ENCODE data around the gene PRM1. TPM values are rescaled to one million over a fixed set of nuclear protein-coding genes. Genes with fewer than 3 reads are reported as not detected.

Gene PRM1
- total RNA-seq, 3 donors from 2014 or later (not counting 1 experiment from before 2014, with no cell fraction given) = not detected

DNA sequence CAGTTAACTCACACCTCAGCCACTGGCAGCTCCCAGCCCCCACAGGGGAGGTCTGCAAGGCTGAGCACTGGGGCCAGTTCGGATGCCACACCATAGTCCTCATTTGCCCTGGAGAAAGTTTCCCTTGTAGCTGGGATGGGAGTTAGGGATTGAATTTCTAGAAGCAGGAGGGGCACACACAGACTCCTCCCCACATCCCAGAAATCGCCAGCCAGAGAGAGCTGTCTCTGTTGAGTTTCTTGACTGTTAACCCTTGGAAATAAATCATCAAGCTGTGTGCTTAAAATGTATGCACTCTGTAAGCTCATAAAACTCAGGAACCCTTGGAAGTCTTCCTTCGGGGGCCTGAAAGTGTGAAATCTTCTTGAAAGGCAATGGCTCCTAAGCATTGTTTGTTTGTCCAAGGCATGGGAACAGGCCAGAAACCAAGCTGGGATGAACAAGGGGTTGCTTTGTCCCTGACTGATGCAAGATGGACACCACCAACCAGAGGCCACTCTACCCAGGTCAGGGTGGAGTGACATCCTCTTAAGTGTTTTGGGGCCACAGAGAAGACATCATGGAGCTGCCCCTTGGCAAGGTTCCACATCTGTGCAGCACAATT is 7.3 kb downstream of the PRM1 start:
- ATAC-seq (no peak), DNase-seq (no peak)
- Mint-ChIP-seq H3K27me3 (ENCODE audit: low read depth in 2 of 2) (peaks cover 0 to 13% of the 10 kb centered on the region in 2 donors), H3K4me3 (no peak overlapping the region), H3K36me3 (no peaks in the 10 kb centered on the region), H3K9me3 (no peaks in the 10 kb centered on the region), H3K27ac (no peak overlapping the region), H3K4me1 (no peaks in the 10 kb centered on the region)
- Histone ChIP-seq H3K9me3 (ENCODE audit: control insufficient read depth, insufficient read depth, low read length) (no peaks in the 10 kb centered on the region), H3K4me1 (ENCODE audit: control insufficient read depth, insufficient read depth, low read length) (no peaks in the 10 kb centered on the region), H3K36me3 (ENCODE audit: control insufficient read depth, insufficient read depth, low read length) (no peaks in the 10 kb centered on the region), H3K4me3 (ENCODE audit: low read length) (no peak overlapping the region), H3K27ac (ENCODE audit: low read length) (no peak overlapping the region), H3K27me3 (ENCODE audit: control insufficient read depth, insufficient read depth, low read length) (no peaks in the 10 kb centered on the region)
- TF ChIP-seq, protein P1, sequence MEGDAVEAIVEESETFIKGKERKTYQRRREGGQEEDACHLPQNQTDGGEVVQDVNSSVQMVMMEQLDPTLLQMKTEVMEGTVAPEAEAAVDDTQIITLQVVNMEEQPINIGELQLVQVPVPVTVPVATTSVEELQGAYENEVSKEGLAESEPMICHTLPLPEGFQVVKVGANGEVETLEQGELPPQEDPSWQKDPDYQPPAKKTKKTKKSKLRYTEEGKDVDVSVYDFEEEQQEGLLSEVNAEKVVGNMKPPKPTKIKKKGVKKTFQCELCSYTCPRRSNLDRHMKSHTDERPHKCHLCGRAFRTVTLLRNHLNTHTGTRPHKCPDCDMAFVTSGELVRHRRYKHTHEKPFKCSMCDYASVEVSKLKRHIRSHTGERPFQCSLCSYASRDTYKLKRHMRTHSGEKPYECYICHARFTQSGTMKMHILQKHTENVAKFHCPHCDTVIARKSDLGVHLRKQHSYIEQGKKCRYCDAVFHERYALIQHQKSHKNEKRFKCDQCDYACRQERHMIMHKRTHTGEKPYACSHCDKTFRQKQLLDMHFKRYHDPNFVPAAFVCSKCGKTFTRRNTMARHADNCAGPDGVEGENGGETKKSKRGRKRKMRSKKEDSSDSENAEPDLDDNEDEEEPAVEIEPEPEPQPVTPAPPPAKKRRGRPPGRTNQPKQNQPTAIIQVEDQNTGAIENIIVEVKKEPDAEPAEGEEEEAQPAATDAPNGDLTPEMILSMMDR (IDR thresholded peaks at IDR 0.05) = no peak
- intact Hi-C loops (cut with micrococcal nuclease) = no loop called here
- 94% methylated on average over 2 of the region's 3 CpGs for WGBS (ENCODE audit: insufficient coverage)

DNA sequence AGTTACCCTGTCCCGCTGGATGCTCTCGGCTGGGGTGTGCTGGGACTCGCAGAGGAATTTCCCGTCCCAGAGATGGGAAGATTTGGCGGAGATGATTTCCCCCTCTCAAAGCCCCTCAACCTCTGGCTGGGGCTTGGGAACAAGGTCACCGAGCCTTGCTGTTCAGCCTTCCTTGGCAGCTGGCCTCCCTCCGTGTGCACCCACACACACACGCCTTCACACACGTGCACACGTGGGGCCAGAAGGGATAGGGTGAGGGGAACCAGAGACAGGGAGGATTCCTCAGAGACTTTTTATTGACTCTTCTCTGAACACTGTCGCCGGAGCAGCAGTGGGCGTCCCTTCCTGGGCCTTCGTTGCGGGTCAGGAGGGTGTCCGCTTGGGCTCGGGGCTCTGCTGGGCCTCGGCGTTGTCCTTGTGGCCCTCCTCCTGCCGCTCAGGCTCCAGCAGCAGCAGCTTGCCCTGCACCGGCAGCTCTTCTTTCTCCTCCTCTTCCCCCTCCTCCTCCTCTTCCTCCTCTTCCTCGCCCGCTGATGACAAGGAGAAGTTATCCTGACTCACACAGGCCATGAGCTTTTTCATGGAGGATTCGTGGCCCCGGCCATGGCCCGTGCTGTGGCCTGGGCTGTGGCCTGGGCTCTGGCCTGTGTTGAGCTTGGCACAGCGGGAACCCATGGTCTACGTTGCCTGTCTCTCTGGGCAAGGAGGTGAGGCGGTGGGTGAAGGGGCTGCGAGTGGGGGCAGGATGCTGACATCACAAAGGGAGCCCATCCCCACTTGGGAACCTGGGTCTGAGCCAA is 8.0 kb downstream of the PRM1 start, which contains the start of gene PRM3:
Gene PRM3 (minus strand): TSS at position 709 of the 800 bp plus-strand sequence. CDS start 34 bp downstream, at position 675.
- Histone ChIP-seq H3K9me3 (ENCODE audit: control insufficient read depth, insufficient read depth, low read length) (no peaks in the 10 kb centered on the region), H3K27me3 (ENCODE audit: control insufficient read depth, insufficient read depth, low read length) (no peaks in the 10 kb centered on the region), H3K4me3 (ENCODE audit: low read length) (no peak within 1 kb of the TSS), H3K27ac (ENCODE audit: low read length) (no peak within 1 kb of the TSS), H3K4me1 (ENCODE audit: control insufficient read depth, insufficient read depth, low read length) (no peaks in the 10 kb centered on the region), H3K36me3 (ENCODE audit: control insufficient read depth, insufficient read depth, low read length) (no peaks in the 10 kb centered on the region)
- ATAC-seq = no peak
- 91% methylated on average over 30 of the region's 30 CpGs for WGBS (ENCODE audit: insufficient coverage)
- Mint-ChIP-seq H3K4me1 (no peaks in the 10 kb centered on the region), H3K36me3 (no peaks in the 10 kb centered on the region), H3K27me3 (ENCODE audit: low read depth in 2 of 2) (peaks cover 0 to 18% of the 10 kb centered on the region in 2 donors), H3K27ac (no peak within 1 kb of the TSS), H3K4me3 (no peak within 1 kb of the TSS), H3K9me3 (no peaks in the 10 kb centered on the region)
- TF ChIP-seq, protein P1 (IDR thresholded peaks at IDR 0.05) = no peak
- DNase-seq = no peak
- intact Hi-C loops (cut with micrococcal nuclease) = no loop called here

DNA sequence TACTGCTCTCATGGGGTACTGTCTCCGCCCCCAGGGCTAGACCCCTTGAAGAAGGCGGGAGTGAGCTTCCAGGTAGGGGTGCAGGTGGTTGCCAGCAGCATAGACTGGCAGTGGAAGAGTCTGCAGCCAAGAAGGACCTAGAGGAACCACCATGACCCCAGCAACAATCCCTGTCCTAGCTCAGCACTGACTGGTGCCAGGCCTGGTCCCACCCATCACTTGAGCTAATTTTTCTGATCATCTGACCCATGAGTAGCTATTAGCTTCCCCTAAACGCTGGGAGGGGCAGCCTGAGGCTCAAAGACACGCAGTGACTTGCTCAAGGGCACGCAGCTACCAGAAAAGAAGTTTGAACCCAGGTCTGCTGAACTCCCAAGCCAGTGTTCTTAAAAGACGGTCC is 8.6 kb downstream of the PRM1 start:
- peaks cover 2 to 17% of the 10 kb centered on the region in 2 donors for H3K27me3 Mint-ChIP-seq (ENCODE audit: low read depth in 2 of 2)
- WGBS (ENCODE audit: insufficient coverage) = 89% methylated on average over 6 of the region's 6 CpGs
- TF ChIP-seq, protein P1 (IDR thresholded peaks at IDR 0.05) = no peak

More for the DNA sequence above, 8.6 kb downstream of the PRM1 start:
- H3K27ac ChIP-seq (ENCODE audit: low read length) = no peak overlapping the region
- Mint-ChIP-seq H3K9me3 (no peaks in the 10 kb centered on the region), H3K36me3 (no peaks in the 10 kb centered on the region), H3K4me3 (no peak overlapping the region), H3K4me1 (no peaks in the 10 kb centered on the region), H3K27ac (no peak overlapping the region)
- no peak overlapping the region for H3K4me3 ChIP-seq (ENCODE audit: low read length)
- H3K4me1 ChIP-seq (ENCODE audit: control insufficient read depth, insufficient read depth, low read length) = no peaks in the 10 kb centered on the region
- intact Hi-C loops (cut with micrococcal nuclease) = no loop called here
- H3K36me3 ChIP-seq (ENCODE audit: control insufficient read depth, insufficient read depth, low read length) = no peaks in the 10 kb centered on the region
- H3K9me3 ChIP-seq (ENCODE audit: control insufficient read depth, insufficient read depth, low read length) = no peaks in the 10 kb centered on the region
- no peak for ATAC-seq
- H3K27me3 ChIP-seq (ENCODE audit: control insufficient read depth, insufficient read depth, low read length) = no peaks in the 10 kb centered on the region
- no peak for DNase-seq
